B cell (primary cell): ENCODE data around the gene ZDHHC18. TPM values are rescaled to one million over a fixed set of nuclear protein-coding genes. Genes with fewer than 3 reads are reported as not detected.

Source experiments
- ATAC-seq: fragments of 200-7000 bp; cut with Tn5 transposase; one replicate; pipeline ENCODE4 v1.10.0; 2021; ENCODE audit warnings: low read depth, mild to moderate bottlenecking, moderate number of reproducible peaks, moderate library complexity
- CTCF ChIA-PET: fragments of 350-600 bp; sonication (Branson Sonifier 250); formaldehyde crosslinking; loops from one replicate; lab custom pipeline; 2021; ENCODE audit warnings: antibody characterized with exemption, inconsistent platforms; lab: Charles Lee
- POLR2A ChIA-PET: fragments of 350-600 bp; sonication (Branson Sonifier 250); formaldehyde crosslinking; loops from one replicate; lab custom pipeline; 2021; ENCODE audit warnings: antibody characterized with exemption; lab: Charles Lee
- DNase-seq: peaks from one replicate; pipeline ENCODE4 v3.0.0; 2013
- H2AFZ ChIP-seq: 2 replicates; pipeline ENCODE4 v1.6.1; 2012; ENCODE audit warnings: mild to moderate bottlenecking, low read depth, low read length; ENCODE audit not compliant: insufficient read depth, poor library complexity, severe bottlenecking
- H3K27ac ChIP-seq, 2 donors: 1 replicate in 1 of 2; 2 replicates in 1 of 2; pipeline ENCODE4 v1.5.1; 2012 to 2013; ENCODE audit warnings: low read length in 2 of 2, mild to moderate bottlenecking in 2 of 2, moderate library complexity in 1 of 2
- H3K27me3 ChIP-seq, 4 experiments: fragments of 200-600 bp in 1 of 4; sonication (generic) in 1 of 4; replicated peaks in 1 of 4; 1 replicate in 2 of 4; 2 replicates in 2 of 4; pipeline versions ENCODE4 v1.6.1 to v1.7.0; 2013 to 2016; ENCODE audit warnings: low read length in 3 of 4, mild to moderate bottlenecking in 2 of 4, mixed read lengths in 1 of 4, moderate library complexity in 1 of 4; ENCODE audit not compliant: insufficient read depth in 4 of 4, control insufficient read depth in 3 of 4; ENCODE audit errors: control extremely low read depth in 1 of 4
- H3K36me3 ChIP-seq, 2 experiments: replicated peaks in 1 of 2; 1 replicate in 1 of 2; 2 replicates in 1 of 2; pipeline versions ENCODE4 v1.6.1 to v1.7.1; 2013; ENCODE audit warnings: low read length in 1 of 2; ENCODE audit not compliant: insufficient read depth in 2 of 2, control insufficient read depth in 1 of 2; ENCODE audit errors: control extremely low read depth in 1 of 2, extremely low read depth in 1 of 2
- H3K4me1 ChIP-seq, 2 donors: fragments of 200-600 bp in 1 of 2; sonication (generic) in 1 of 2; 1 replicate in 1 of 2; 2 replicates in 1 of 2; pipeline versions ENCODE4 v1.5.1 to v1.6.1; 2013 to 2017; ENCODE audit warnings: low read length in 2 of 2; ENCODE audit not compliant: control insufficient read depth in 2 of 2, insufficient read depth in 2 of 2
- H3K4me2 ChIP-seq: replicated peaks from 2 replicates; pipeline ENCODE3; 2012; ENCODE audit warnings: mild to moderate bottlenecking, low read depth, low read length; ENCODE audit not compliant: poor library complexity, severe bottlenecking
- H3K4me3 ChIP-seq, 5 experiments: fragments of 200-600 bp in 1 of 5; sonication (generic) in 1 of 5; 1 replicate in 3 of 5; 2 replicates in 2 of 5; pipeline versions ENCODE4 v1.5.1 to v1.7.0; 2011 to 2016; ENCODE audit warnings: low read length in 4 of 5, mild to moderate bottlenecking in 4 of 5, low read depth in 2 of 5, control low read depth in 1 of 5, moderate library complexity in 1 of 5; ENCODE audit not compliant: insufficient read depth in 1 of 5; ENCODE audit errors: control extremely low read depth in 1 of 5, extremely low read depth in 1 of 5
- H3K79me2 ChIP-seq: fragments of 200-600 bp; sonication (generic); one replicate; pipeline ENCODE4 v1.6.0; 2016; ENCODE audit warnings: low read length; ENCODE audit not compliant: control insufficient read depth, insufficient read depth
- H3K9ac ChIP-seq: fragments of 200-600 bp; sonication (generic); 2 replicates; pipeline ENCODE4 v1.6.1; 2017; ENCODE audit warnings: mild to moderate bottlenecking, low read length, moderate library complexity
- H3K9me3 ChIP-seq, 3 donors: one replicate each; pipeline versions ENCODE4 v1.6.1 to v1.7.1; 2013; ENCODE audit warnings: low read length in 2 of 3; ENCODE audit not compliant: control insufficient read depth in 2 of 3, insufficient read depth in 1 of 3; ENCODE audit errors: control extremely low read depth in 1 of 3
- H4K20me1 ChIP-seq: 2 replicates; pipeline ENCODE4 v1.6.0; 2012; ENCODE audit warnings: mild to moderate bottlenecking, low read length; ENCODE audit not compliant: insufficient read depth, control insufficient read depth, poor library complexity, severe bottlenecking
- H3K27ac Mint-ChIP-seq: one replicate; pipeline ENCODE4 v1.8.0; 2021; ENCODE audit warnings: mixed read lengths
- H3K27me3 Mint-ChIP-seq: one replicate; pipeline ENCODE4 v1.8.0; 2021; ENCODE audit warnings: mixed read lengths
- H3K4me1 Mint-ChIP-seq: one replicate; pipeline ENCODE4 v1.8.0; 2021; ENCODE audit warnings: mixed read lengths
- H3K4me3 Mint-ChIP-seq: one replicate; pipeline ENCODE4 v1.8.0; 2021; ENCODE audit warnings: mixed read lengths
- H3K9me3 Mint-ChIP-seq: one replicate; pipeline ENCODE4 v1.8.0; 2022; ENCODE audit warnings: mixed read lengths; ENCODE audit not compliant: insufficient read depth
- EZH2 ChIP-seq: IDR thresholded peaks from 2 replicates; pipeline ENCODE4 v1.6.1; 2012; ENCODE audit warnings: borderline replicate concordance, low read depth, mild to moderate bottlenecking, moderate library complexity, low read length; ENCODE audit not compliant: insufficient read depth, poor library complexity, severe bottlenecking
- WGBS: methylation state at CpG from one replicate; pipeline ENCODE4 v1.1.5; 2013; ENCODE audit warnings: missing lambda C conversion rate; ENCODE audit not compliant: insufficient coverage; 5-methylcytosine and 5-hydroxymethylcytosine counted together
- intact Hi-C: fragments of 100-400 bp; cut with micrococcal nuclease; formaldehyde crosslinking; loops from one replicate; pipeline ENCODE4 v1.10.0; 2022
- polyA plus RNA-seq: library from polyadenylated mRNA; depleted of rRNA; stranded (reverse); fragments of >200 nt; gene quantifications from 2 replicates; pipeline ENCODE4 v1.2.3, GENCODE V29; 2012
- total RNA-seq, 2 donors: library from RNA; stranded (reverse); fragments of 120-200 nt in 1 of 2; gene quantifications; 1 replicate in 1 of 2; 2 replicates in 1 of 2; pipeline versions ENCODE4 v1.2.3 to v1.2.4, GENCODE V29; 2013 to 2022
- TF ChIP-seq, protein P1 (sequence below): fragments of 200-600 bp; IDR thresholded peaks from one replicate; pipeline ENCODE4 v1.8.0; 2022; ENCODE audit warnings: antibody characterized with exemption, mild to moderate bottlenecking

Gene ZDHHC18
- total and polyA plus RNA-seq, 2 donors (not counting 1 experiment from before 2014, with no cell fraction given), result 25.8 to 30.8 TPM

DNA sequence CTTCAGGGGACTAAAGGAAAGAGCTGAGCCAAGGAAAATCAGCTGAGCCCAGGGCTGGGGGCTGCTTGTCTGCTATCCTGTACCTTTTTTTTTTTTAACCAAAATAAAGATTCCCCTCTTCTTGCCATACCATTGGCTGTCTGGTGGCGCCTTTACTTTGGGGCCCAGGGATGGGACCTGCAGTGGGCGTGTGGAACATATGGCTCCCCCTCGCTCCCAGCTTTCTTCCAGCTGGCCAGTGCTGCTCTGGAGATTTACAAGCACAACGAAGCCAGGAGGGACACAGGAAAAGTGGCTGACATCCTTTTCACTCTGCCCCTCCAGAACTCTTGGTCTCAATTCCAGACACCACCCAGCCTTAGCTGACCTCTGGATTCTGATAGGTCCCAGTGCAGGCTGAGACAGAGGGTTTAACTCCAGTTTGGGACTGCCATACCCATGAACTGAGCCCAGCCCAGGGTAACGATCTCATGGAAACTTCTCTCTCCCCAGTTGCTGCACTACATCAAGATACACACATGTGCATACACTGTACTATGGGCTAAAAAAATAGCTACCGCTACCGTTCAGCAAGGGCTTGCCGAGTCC is 31.1 kb downstream of the ZDHHC18 start:
- no peak overlapping the region for H3K27ac ChIP-seq
- no peak for DNase-seq
- no peaks in the 10 kb centered on the region for H3K79me2 ChIP-seq
- intact Hi-C loops, result no loop called here
- H3K4me3 ChIP-seq, result no peak overlapping the region
- no peak overlapping the region for H3K9ac ChIP-seq
- WGBS, result 100% methylated on average over 5 of the region's 8 CpGs
- ChIA-PET CTCF (interaction anchor here (0.7 to 2.5 kb wide), 4 partner anchors 9 to 47 kb away, joined by 3 to 17 read pairs (median 6); no protein-coding TSS in a partner anchor), POLR2A (no interaction called here)
- Mint-ChIP-seq H3K27ac (no peak overlapping the region), H3K4me1 (no peaks in the 10 kb centered on the region), H3K9me3 (no peaks in the 10 kb centered on the region), H3K4me3 (no peak overlapping the region), H3K27me3 (no peaks in the 10 kb centered on the region)
- H2AFZ ChIP-seq, result no peak overlapping the region
- ATAC-seq, result no peak
- no peaks in the 10 kb centered on the region for H3K4me1 ChIP-seq
- H3K9me3 ChIP-seq, result no peaks in the 10 kb centered on the region
- H3K4me2 ChIP-seq, result no peak overlapping the region
- H3K36me3 ChIP-seq, result peaks cover 0 to 18% of the 10 kb centered on the region in 2 experiments
- TF ChIP-seq, protein P1, sequence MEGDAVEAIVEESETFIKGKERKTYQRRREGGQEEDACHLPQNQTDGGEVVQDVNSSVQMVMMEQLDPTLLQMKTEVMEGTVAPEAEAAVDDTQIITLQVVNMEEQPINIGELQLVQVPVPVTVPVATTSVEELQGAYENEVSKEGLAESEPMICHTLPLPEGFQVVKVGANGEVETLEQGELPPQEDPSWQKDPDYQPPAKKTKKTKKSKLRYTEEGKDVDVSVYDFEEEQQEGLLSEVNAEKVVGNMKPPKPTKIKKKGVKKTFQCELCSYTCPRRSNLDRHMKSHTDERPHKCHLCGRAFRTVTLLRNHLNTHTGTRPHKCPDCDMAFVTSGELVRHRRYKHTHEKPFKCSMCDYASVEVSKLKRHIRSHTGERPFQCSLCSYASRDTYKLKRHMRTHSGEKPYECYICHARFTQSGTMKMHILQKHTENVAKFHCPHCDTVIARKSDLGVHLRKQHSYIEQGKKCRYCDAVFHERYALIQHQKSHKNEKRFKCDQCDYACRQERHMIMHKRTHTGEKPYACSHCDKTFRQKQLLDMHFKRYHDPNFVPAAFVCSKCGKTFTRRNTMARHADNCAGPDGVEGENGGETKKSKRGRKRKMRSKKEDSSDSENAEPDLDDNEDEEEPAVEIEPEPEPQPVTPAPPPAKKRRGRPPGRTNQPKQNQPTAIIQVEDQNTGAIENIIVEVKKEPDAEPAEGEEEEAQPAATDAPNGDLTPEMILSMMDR, result no peak
- TF ChIP-seq EZH2, result no peak
- no peaks in the 10 kb centered on the region for H4K20me1 ChIP-seq
- H3K27me3 ChIP-seq, result no peaks in the 10 kb centered on the region

DNA sequence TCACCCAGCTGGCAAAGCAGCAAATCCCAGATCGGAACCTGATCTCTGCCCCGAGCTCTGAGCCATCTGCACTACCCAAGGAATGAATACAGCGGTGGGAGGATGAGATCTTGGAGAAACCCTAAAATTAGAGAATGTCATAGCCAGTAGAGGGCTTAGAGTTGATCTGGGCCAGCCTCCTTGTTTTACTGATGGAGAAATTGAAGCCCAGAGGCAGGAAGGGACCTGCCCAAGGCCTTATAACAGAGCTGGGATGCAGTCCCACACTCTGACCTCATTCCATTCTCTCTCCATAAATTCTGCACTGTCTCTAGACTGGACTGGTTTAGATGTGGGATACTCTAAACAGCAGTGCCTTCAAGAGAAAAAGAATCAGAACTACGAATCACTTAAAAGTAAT is 31.7 kb downstream of the ZDHHC18 start:
- Histone ChIP-seq H3K9me3 (no peaks in the 10 kb centered on the region), H4K20me1 (no peaks in the 10 kb centered on the region), H3K4me1 (peaks cover 0 to 4% of the 10 kb centered on the region in 2 donors), H3K27me3 (no peaks in the 10 kb centered on the region), H3K79me2 (no peaks in the 10 kb centered on the region), H2AFZ (no peak overlapping the region), H3K36me3 (peaks cover 0 to 15% of the 10 kb centered on the region in 2 experiments), H3K4me3 (no peak overlapping the region), H3K27ac (no peak overlapping the region), H3K9ac (no peak overlapping the region), H3K4me2 (no peak overlapping the region)
- POLR2A ChIA-PET, result no interaction called here
- CTCF ChIA-PET, result interaction anchor here (0.6 to 2.5 kb wide), 6 partner anchors 9 to 33 kb away, joined by 3 to 17 read pairs (median 4); no protein-coding TSS in a partner anchor
- intact Hi-C loops, result no loop called here
- Mint-ChIP-seq H3K9me3 (no peaks in the 10 kb centered on the region), H3K4me1 (peaks cover 2% of the 10 kb centered on the region), H3K27ac (no peak overlapping the region), H3K27me3 (no peaks in the 10 kb centered on the region), H3K4me3 (no peak overlapping the region)
- ATAC-seq (no peak), DNase-seq (no peak)
- WGBS, result 100% methylated on average over 3 of the region's 4 CpGs
- TF ChIP-seq EZH2, result no peak
- TF ChIP-seq, protein P1, result no peak
